IPS-NIHi11 (cell line): Measurements from ENCODE around the gene RPS6KB2.

Source experiments
- DNase-seq: peaks from one replicate; pipeline ENCODE4 v3.0.0; 2012; ENCODE audit warnings: mixed read lengths, low spot score

RPS6KB2 gene

DNA sequence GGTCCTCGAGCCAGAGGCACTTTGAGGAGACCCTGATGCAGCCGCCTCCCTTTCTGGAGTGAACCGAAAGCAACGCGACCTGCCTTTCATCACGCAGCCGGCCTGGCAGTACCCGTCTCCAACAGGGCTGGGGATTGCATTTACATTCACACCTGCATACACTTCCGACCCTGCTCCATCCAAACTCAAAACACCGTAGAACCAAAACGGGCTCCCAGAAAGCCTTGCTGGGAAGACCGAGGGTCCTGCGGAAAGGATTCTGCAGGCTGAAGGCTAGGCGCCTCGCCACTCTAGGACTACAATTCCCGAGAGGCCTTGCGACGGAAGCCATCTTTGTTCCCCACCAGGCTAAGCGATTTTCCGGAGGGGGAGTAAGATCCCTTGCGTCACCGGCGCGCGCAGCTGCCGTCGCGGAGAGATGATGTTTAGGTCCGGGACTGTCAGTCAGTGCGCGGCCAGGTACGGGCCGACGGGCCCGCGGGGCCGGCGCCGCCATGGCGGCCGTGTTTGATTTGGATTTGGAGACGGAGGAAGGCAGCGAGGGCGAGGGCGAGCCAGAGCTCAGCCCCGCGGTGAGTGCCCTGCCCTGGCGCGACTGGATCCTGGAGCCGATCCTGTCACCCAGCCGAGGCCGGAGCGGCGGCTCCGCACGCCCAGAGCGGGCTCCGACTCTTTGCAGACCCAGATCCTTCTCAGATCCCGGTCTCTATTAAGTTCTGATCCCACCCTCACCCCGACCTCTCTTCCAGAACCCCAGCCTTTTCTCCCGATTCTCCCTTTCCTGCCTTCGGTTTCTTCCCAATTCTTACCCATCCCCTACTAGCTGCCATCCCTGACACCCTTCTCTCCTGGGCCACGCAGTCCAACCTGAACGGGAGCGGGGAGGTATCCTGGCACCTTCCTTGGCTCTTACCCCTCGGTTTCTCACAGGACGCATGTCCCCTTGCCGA is at the start of gene RPS6KB2:
Gene RPS6KB2 (plus strand): TSS at position 443 of the 950 bp plus-strand sequence. CDS start 52 bp downstream, at position 495.
- DNase-seq: peak; percentile 100

DNA sequence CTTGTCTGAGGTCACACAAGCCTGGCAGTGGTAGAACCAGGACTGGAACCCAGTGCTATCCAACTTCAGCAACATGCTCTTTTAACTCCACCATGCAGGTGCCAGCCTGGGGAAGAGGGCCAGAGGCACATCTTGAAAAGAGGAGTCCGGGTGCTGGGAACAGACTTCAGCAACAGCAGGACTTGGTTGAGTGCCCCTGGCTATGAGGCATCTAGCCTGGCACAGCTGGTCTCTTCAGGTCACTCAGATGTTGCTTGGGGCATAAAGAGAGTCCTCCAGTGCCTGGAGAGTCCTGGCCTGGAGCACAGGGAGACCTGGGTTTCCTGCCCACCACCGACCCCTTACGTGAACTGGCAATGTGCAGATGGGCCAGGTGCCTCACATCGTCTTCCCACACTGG is 49.8 kb upstream of the RPS6KB2 start:
- DNase-seq: no peak

DNA sequence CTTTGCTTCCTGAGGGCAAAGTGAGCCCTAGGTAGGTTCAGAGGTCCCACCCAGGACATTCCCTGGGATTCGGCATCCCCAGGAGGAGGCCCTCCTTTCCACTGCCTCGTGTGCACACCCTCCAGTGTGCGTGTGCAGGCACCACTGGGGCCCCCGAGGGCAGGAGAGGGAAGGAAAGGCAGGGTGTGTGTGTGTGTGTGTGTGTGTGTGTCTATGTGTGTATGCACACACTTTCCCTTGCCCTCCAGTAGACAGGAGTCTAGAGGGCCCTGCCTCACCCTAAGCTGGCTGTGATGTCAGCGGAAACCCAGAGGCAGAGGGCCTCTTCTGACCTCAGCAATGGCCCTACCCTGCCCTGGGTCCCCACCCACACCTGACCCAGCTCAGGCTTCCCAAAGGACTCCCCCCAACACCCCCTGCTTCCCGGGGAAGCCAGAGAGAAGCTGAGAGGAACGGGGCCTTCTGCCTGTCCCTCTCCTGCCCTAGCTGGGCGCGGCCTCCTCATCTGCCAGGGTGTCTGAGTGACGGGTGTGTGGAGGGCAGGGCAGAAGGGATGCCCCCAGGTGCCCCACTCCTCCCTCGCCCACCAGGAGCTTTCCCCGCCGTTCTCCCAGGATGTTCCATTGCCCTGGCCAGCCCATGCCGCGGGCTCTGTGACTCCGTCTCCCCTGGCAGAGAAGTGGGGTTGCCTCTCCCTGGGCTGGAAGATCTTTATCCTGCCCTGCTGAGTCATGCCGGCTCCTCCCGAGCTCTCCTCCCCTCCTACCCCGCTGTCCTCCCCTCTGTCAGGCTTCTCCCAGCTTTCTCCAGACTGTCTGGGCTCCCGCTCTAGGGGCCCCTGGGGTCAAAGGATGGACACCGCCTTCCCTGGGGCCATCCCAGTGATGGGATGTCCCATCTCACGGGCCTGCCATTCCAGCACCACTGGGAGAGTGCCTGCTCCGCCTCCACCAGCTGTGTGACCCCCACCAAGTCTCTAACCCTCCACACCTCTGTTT is 48.9 kb upstream of the RPS6KB2 start:
- DNase-seq: no peak

DNA sequence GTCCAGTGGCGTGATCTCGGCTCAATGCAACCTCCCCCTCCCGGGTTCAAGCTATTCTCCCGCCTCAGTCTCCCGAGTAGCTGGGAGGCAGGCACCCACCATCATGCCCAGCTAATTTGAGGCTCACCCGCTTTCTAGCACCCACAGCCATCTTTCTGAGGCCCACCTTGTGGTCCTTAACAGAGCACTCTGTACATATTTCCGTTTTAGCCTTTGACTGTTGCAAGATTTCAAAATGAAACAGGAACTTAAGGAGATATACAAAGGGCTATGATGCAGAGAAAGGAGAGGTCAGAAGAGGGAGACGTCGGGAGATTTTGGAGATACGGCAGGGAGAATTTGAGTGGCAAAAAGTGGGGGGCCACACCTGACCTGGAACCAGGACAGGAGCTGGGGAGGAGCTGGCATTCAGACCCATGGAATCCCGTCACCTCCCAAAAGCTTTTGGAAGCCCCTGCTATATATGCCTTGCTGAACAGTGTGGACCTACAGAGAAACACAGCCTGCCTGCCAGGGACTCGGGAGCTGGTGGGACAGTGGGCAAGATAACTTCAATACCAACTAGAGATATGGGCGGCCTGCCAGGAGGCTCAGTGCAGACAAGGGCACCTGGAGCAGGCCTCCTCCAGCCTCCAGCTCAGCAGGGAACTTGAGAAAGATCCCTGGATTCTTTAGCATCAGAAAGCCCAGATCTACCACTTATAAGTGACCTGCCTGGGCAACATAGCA is 46.9 kb upstream of the RPS6KB2 start:
- no peak for DNase-seq

DNA sequence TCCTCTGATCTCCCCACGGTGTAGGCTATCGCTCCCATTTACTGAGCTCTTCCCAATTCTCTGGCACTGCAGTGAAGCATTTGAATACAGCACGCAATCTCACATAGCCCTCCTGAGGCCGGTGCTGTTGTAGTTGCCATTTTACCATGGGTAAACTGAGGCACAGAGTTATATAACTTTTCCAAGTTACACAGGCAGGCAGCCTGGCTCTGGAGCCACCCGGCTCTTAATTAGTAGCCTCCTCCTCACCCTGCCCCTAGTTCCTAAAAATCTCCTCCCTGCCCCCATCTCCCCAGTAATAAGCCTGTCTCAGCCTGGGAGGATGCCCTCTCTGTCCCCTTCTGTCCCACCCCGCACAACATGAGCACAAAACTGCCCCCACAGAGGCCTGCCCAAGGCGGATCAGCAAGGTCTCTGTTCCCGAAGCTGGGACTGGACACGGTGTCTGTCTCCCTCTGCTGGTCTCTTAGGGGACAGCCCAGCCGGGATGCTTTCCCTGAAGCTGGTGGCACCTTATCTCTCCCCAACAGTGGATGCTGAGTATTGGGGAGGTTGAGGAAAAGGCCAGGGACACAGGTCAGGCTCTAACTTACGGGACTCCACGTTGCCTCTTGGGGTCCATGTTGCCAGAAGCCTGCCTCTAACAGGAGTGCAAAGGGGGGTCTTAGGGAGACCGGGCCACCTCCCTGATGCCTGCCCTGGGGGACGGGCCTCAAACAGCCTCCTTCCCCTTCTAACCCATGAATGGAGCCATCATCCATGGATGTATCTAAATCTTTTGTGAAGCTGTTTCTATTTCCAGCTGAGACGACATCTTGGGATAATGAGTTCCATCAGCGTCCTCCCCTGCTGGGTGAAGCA is 45.8 kb upstream of the RPS6KB2 start:
- DNase-seq: peak; percentile 77

DNA sequence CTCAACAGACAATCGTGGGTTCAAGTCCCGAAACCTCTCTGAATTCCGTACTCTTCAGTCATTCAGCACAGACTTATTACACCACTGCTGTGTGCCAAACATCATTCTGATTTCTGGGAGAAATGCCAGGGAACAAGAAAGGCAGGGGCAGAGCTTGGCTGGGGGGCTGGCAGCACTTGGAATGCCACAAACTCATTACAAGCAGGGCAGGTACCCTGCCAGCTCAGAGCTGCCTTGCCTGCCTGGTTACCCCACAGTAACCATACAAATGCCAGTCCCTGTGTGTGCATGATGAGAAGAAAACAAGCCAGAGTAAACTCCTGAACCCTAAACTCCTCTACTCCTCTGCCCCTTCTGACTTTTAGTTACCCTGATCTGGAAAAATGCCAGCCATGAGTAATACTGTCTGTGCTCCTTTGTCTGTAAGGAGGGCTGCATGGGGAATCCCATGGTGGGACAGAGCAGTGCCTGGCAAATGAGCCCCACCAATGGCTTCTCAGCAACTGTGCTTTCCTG is 43.4 kb upstream of the RPS6KB2 start:
- no peak for DNase-seq

DNA sequence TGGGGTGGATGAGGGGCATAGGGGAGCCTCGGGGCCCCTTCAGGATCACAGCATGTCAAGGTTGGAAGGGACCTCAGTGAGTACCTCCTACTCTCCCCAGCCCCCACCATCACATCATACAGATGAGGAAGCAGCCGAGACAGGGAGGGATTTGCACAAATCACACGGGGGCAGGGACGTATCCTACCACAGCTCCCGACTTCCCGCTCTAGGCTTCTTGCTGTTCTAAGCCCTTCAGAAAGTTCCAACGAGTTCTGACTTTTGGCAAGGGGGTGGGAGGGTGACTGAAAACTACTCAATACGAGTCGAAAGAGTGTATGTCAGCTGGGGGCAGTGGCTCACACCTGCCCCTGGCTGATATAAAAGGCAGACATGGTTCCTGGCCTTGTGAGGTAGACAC is 41.2 kb upstream of the RPS6KB2 start:
- DNase-seq: no peak

DNA sequence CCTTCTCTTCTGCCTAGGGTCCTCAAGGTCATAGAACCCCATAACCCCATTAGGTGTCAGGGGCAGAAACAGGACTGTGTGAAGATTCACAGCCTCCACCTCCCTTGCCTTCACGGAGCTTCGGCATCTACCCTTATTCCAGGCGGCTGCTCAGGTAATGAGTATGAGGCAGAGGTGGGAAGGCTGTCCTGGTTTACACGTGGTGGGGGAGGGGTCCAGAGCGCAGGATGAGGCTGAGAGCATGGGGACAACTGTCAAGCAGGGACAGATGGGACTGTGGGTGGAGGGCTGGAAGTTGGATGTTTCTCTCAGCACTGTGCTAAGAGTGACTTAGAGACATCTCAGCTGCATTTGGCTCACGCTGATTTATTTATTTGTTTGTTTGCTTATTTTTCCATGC is 40.8 kb upstream of the RPS6KB2 start:
- no peak for DNase-seq

DNA sequence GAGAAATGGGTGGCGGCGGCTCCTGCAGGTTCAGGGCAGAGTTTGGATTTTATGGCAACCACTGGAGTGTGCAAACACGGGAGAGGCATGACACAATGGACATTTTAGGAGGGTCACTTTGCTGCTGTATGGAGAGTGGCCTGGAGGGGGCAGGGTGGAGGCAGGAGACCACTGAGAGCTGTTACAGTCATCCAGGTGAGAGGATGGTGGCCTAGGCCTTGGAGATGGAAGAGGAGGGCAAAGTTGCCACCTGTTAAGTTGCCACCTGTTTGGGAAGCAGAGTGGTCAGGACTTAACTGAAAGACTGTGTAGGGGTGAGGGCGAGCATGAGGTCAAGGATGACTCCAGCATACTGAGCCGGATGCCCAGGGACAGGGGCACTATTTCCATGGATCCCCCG is 38.8 kb upstream of the RPS6KB2 start:
- DNase-seq: peak; percentile 77

DNA sequence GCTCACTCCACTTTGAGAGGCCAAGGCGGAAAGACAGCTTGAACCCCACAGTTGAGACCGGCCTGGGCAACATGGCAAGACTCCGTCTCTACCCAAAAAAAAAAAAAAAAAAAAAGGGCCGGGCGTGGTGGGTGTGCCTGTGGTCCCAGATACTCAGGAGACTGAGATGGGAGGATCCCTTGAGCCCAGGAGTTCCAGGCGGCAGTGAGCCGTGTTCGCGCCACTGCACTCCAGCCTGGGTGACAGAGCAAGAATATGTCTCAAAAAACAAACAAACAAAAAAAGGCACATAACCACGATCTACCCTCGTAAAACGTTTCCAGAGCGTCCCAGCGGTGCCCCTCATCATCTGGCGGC is 37.4 kb upstream of the RPS6KB2 start:
- DNase-seq: no peak

DNA sequence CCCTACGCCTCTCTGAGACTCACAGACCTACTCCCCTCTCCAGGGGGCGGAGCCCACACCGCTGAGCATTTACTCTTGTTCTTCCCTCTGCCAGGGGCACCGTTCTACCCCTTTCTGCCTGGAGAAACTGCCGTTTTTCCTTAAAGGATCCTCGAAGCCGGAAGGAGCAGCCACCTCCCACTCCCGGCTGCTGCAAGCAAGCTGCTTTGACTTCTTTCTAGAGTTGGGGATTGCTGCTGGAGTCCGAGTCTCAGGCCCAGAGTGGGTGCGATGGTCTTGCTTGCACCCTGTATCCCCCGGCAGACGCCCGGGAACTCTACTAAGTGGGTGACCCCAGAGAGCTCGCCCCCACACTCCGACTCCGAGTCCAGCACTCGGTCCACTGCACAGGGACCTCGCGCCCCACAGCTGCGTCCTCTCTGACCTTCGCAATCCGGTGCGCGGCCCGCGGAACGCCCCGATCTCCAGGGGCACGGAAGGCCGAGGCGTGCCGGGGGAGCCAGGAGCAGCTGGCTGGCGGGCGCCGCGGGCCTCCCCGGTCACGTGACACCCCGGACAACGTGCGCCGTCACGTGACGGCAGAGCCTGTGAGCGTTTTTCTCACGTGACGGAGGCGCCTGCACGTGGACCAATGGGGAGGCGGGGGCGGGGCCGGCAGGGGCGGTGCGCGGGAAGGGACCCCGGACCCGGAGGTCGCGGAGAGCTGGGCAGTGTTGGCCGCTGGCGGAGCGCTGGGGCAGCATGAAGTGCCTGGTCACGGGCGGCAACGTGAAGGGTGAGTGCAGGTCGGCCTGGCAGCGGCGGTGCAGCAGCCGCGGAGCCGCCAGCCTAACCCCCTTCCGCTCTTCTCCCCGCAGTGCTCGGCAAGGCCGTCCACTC is 36.8 kb upstream of the RPS6KB2 start, which contains the start of gene RAD9A:
Gene RAD9A (plus strand): TSS at position 683 of the 879 bp plus-strand sequence. CDS start 59 bp downstream, at position 742.
- DNase-seq: peak; percentile 99

DNA sequence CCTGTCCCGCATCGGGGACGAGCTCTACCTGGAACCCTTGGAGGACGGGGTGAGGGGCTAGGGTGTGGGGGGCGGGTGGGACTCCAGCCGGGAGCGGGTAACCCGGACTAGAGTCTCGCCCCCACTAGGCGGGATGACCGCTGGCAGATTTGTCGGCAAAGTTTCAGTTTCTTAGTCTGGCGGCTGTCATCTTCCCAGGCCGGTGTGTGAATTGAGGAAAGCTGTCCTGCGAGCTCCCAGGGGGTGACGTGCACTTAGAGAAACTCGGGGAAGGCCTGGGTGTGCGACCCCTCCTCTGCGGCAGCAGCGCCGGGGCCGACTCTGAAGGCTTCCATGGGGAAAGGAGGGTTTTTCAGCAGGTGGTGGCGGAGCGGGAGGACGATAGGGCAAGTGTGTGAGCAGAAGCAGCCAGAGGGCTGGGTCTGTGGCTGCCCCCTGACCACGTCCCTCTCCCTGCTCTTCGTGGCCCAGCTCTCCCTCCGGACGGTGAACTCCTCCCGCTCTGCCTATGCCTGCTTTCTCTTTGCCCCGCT is 36.0 kb upstream of the RPS6KB2 start:
- no peak for DNase-seq

DNA sequence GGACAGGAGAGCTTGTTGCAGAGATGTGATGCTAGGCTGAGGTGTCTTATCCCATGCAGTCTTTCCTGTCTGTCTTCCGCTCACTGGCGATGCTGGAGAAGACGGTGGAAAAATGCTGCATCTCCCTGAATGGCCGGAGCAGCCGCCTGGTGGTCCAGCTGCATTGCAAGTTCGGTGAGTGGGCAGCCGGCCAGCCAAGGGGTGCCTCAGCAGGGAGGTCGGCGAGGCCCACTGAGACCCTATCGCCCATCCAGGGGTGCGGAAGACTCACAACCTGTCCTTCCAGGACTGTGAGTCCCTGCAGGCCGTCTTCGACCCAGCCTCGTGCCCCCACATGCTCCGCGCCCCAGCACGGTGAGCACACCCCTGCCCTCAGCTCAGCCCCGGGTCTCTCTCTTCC is 34.9 kb upstream of the RPS6KB2 start:
- DNase-seq: no peak

DNA sequence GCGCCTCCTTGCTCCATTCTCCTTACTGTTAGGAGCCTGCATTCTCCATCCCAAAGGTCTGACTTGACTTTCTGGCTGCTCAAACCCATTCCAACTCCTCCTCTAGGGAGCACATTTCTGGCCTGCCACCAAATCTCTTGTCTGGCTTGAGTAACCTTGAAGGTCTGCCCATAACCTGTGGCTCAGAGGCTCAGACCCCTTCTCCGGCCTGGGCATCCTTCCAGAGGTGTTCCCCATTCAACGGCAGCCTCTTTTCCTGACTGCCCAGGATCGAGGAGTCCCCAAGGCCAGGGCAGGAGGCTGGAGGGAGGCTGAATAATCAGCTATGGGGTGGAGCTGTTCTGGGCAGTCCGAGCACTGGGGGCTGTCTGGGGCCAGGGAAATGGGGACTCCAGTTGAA is 34.3 kb upstream of the RPS6KB2 start:
- DNase-seq: no peak

DNA sequence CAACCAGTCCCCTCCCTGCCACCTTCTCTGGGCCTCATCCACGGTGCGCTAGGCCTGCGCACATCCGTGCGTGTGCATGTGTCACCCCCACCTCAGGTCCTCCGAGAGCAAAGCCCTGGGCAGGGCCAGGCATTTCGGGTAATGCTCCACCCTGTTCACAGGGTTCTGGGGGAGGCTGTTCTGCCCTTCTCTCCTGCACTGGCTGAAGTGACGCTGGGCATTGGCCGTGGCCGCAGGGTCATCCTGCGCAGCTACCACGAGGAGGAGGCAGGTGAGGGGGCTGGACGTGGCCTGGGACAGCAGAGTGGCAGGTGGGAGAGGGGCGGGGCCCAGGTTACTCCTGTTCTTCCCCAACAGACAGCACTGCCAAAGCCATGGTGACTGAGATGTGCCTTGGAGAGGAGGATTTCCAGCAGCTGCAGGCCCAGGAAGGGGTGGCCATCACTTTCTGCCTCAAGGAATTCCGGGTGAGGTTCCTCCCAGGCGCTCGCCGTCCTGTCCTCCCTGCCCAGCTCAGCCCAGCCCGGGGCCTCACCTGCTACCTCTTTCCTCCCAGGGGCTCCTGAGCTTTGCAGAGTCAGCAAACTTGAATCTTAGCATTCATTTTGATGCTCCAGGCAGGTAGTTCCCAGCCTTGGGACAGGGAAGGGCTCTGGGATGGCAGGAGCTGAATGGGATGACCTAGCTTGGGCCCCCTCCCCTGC is 32.6 kb upstream of the RPS6KB2 start:
- DNase-seq: no peak

DNA sequence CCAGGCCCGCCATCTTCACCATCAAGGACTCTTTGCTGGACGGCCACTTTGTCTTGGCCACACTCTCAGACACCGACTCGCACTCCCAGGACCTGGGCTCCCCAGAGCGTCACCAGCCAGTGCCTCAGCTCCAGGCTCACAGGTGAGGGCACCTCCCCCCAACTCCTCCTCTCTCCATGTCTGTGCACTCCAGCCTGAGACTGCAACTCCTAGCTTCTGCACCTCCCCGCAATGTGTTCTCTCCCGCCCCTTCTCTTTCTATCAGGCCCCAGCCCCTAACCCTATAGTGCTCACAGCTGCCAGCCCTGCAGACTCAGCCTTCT is 32.1 kb upstream of the RPS6KB2 start:
- DNase-seq: no peak

DNA sequence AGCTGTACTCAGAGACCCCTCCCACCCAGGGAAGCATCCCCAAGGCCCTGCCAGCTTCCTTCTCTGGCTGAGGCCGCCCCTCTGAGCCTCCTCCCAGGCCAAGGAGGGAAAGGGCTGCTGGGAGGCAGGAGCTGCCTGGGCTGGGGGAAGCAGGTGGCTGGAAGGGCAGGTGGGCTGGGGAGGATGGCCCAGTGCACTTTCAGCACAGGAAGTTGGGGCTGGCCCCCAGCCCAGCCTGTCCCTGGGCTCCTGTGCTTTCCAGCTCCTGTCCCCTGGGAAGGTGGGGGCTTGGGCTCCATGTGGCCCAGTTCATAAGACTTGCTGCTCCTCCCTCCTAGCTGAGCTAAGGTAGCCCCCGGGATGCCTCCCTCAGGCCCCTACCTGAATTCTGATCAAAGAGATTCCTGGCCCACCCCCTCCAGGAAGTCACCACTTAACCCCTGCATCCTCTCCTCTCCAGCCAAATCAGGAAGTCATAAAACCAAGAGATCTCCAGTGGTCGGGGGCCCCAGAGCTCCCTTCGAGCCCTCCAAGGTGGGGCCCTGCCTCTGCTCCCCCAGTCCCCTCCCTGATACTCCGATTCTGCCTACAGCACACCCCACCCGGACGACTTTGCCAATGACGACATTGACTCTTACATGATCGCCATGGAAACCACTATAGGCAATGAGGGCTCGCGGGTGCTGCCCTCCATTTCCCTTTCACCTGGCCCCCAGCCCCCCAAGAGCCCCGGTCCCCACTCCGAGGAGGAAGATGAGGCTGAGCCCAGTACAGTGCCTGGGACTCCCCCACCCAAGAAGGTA is 31.5 kb upstream of the RPS6KB2 start:
- no peak for DNase-seq

DNA sequence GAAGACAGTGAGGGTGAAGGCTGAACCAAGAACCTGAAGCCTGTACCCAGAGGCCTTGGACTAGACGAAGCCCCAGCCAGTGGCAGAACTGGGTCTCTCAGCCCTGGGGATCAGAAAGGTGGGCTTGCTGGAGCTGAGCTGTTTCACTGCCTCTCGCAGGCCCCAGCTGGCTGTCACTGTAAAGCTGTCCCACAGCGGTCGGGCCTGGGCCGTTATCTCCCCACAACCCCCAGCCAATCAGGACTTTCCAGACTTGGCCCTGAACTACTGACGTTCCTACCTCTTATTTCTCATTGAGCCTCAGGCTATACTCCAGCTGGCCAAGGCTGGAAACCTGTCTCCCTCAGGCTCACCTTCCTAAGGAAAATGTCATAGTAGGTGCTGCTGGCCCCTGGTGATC is 30.8 kb upstream of the RPS6KB2 start:
- DNase-seq: no peak
